ENCODE measurements around the gene ZYX. TPM values are rescaled to one million over a fixed set of nuclear protein-coding genes. Genes with fewer than 3 reads are reported as not detected.

The ZYX gene
- total and polyA plus RNA-seq, 9 of the 15 experiments (the other 6 are each of a cell fraction or from before 2014, with no cell fraction given), result 1.8 to 130 (median 15.7) TPM

DNA sequence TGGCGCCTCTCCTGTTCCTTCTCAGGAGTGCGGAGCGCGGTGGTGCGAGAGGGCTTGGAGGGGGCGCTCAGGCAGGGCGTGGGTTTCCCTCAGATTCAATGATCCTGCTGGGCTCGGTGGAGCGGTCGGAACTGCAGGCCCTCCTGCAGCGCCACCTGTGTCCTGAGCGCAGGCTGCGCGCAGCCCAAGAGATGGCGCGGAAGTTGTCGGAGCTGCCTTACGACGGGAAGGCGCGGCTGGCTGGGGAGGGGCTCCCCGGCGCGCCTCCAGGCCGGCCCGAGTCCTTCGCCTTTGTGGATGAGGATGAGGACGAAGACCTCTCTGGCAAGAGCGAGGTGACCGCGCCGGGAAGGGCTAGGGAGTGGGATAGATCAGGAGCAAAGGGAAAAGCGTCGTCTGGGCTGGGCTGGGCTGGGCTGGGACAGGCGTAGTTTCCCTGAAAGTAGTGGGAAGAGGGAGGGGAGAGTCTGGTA, 35.7 kb upstream of the ZYX start:
- Histone ChIP-seq H4K20me1 (replicated peaks; ENCODE audit: control insufficient read depth, insufficient read depth, low read length) (no peaks in the 10 kb centered on the region), H3K4me2 (ENCODE audit: insufficient read depth, low read length) (peak overlapping the region; percentile 65), H3K36me3 (ENCODE audit: control insufficient read depth, insufficient read depth, low read length) (no peaks in the 10 kb centered on the region), H3K27ac (ENCODE audit: extremely low read depth, low read depth, low read length) (no peak overlapping the region), H3K9ac (ENCODE audit: insufficient read depth in 1 of 2, low read depth in 2 of 2, low read length in 2 of 2) (peak overlapping the region in 1 of 2 experiments; percentile 82; a peak in 2 of 4 replicates), H3K27me3 (ENCODE audit: control insufficient read depth in 2 of 2, insufficient read depth in 2 of 2, low read length in 2 of 2) (peaks cover 33 to 53% of the 10 kb centered on the region in 2 experiments), H3K9me1 (ENCODE audit: control insufficient read depth, insufficient read depth, low read length) (no peaks in the 10 kb centered on the region), H3K4me3 (peak overlapping the region; percentile 1; the same call in 1 of the 2 replicates), H3K4me1 (replicated peaks in 1 of 2; ENCODE audit: control insufficient read depth in 2 of 2, insufficient read depth in 2 of 2, low read length in 2 of 2) (peaks cover 0 to 7% of the 10 kb centered on the region in 2 experiments; a peak in 2 of 5 replicates), H3K9me3 (replicated peaks; ENCODE audit: control insufficient read depth, insufficient read depth, low read depth, low read length) (no peaks in the 10 kb centered on the region), H3K79me2 (ENCODE audit: control insufficient read depth, insufficient read depth, low read length) (no peaks in the 10 kb centered on the region), H2AFZ (ENCODE audit: low read depth, low read length) (peak overlapping the region; percentile 87)
- BruUV-seq (replicated peaks), result no TSS peak
- peak; percentile 63 to 90 (median 76) for DNase-seq (ENCODE audit: extremely low read depth in 1 of 4, low spot score in 3 of 4)
- in situ Hi-C loops (cut with MboI), result no loop called here
- 2% methylated on average over 33 of the region's 35 CpGs for WGBS (ENCODE audit: insufficient coverage, low coverage, missing lambda C conversion rate)
- ChIA-PET CTCF (ENCODE audit: low intra/inter-chr PET ratio) (interaction anchor here (0.6 kb wide), 1 partner anchor 724 kb away, joined by 3 read pairs; no protein-coding TSS in a partner anchor), POLR2A (interaction anchor here (0.6 to 1.5 kb wide), 3 partner anchors 11 to 38 kb away, joined by 3 to 5 read pairs (median 3); no protein-coding TSS in a partner anchor)
- intact Hi-C loops (cut with micrococcal nuclease), result loop anchor here (1.0 to 5.0 kb wide), 2 partner anchors 37 to 105 kb away; partner anchors contain the start of gene ZYX
- ATAC-seq, result peak; percentile 100
- peak; percentile 58 for FAIRE-seq
- TF ChIP-seq RFX1 (IDR thresholded peaks at IDR 0.05) (no peak), ZNF41 (CRISPR knock-in tag; conservative IDR thresholded peaks at IDR 0.05) (no peak), ZEB2 (IDR thresholded peaks at IDR 0.05) (no peak), CREB1 (IDR thresholded peaks at IDR 0.05) (peak; percentile 61), CREB1 (CRISPR knock-in tag; IDR thresholded peaks at IDR 0.05) (peak; percentile 51; the same call in 1 of the 2 replicates), TEAD4 (IDR thresholded peaks at IDR 0.05; ENCODE audit: low read length) (0 out of 2 replicates have a peak, but pooled peaks have one; percentile 24), TEAD4 (CRISPR knock-in tag; IDR thresholded peaks at IDR 0.05; ENCODE audit: borderline replicate concordance) (no peak), GATAD2A (IDR thresholded peaks at IDR 0.05) (0 out of 2 replicates have a peak, but pooled peaks have one; percentile 50), BMI1 (IDR thresholded peaks at IDR 0.05; ENCODE audit: low read length) (peak; percentile 53; the same call in 1 of the 2 replicates)
- TF ChIP-seq, protein P1, sequence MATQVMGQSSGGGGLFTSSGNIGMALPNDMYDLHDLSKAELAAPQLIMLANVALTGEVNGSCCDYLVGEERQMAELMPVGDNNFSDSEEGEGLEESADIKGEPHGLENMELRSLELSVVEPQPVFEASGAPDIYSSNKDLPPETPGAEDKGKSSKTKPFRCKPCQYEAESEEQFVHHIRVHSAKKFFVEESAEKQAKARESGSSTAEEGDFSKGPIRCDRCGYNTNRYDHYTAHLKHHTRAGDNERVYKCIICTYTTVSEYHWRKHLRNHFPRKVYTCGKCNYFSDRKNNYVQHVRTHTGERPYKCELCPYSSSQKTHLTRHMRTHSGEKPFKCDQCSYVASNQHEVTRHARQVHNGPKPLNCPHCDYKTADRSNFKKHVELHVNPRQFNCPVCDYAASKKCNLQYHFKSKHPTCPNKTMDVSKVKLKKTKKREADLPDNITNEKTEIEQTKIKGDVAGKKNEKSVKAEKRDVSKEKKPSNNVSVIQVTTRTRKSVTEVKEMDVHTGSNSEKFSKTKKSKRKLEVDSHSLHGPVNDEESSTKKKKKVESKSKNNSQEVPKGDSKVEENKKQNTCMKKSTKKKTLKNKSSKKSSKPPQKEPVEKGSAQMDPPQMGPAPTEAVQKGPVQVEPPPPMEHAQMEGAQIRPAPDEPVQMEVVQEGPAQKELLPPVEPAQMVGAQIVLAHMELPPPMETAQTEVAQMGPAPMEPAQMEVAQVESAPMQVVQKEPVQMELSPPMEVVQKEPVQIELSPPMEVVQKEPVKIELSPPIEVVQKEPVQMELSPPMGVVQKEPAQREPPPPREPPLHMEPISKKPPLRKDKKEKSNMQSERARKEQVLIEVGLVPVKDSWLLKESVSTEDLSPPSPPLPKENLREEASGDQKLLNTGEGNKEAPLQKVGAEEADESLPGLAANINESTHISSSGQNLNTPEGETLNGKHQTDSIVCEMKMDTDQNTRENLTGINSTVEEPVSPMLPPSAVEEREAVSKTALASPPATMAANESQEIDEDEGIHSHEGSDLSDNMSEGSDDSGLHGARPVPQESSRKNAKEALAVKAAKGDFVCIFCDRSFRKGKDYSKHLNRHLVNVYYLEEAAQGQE (IDR thresholded peaks at IDR 0.05; ENCODE audit: borderline replicate concordance), result peak; percentile 27; the same call in 1 of the 2 replicates
- TF ChIP-seq, protein P1 (CRISPR knock-in tag; IDR thresholded peaks at IDR 0.05; ENCODE audit: low read depth), result no peak
- TF ChIP-seq, protein P2, sequence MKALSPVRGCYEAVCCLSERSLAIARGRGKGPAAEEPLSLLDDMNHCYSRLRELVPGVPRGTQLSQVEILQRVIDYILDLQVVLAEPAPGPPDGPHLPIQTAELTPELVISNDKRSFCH (CRISPR knock-in tag; IDR thresholded peaks at IDR 0.05), result no peak
- TF ChIP-seq, protein P2 (tag; IDR thresholded peaks at IDR 0.05), result peak; percentile 25; the same call in 1 of the 2 replicates

Measured in K562 (cell line).